GM23338 (cell line): ENCODE measurements around the gene EXOC5. TPM values are rescaled to one million over a fixed set of nuclear protein-coding genes. Genes with fewer than 3 reads are reported as not detected.

Experiments
- ATAC-seq: fragments of 200-7000 bp; cut with Tn5 transposase; 3 replicates; pipeline ENCODE4 v1.9.1; 2020
- DNase-seq: peaks from one replicate; pipeline ENCODE4 v3.0.0-alpha.2; 2015; ENCODE audit warnings: low spot score
- H2AFZ ChIP-seq: fragments of 200-600 bp; sonication (generic); 2 replicates; pipeline ENCODE4 v1.8.0; 2016; ENCODE audit warnings: antibody characterized with exemption, mild to moderate bottlenecking, moderate library complexity
- H3F3A ChIP-seq: fragments of 200-600 bp; sonication (generic); replicated peaks from 2 replicates; pipeline ENCODE4 v1.8.0; 2017; ENCODE audit warnings: antibody characterized with exemption, mixed run types, low read depth
- H3K27ac ChIP-seq: fragments of 200-600 bp; sonication (generic); 2 replicates; pipeline ENCODE4 v1.6.1; 2016; ENCODE audit warnings: low read depth
- H3K27me3 ChIP-seq: fragments of 200-600 bp; sonication (generic); 2 replicates; pipeline ENCODE4 v1.8.0; 2016; ENCODE audit warnings: mild to moderate bottlenecking, mixed run types, moderate library complexity; ENCODE audit not compliant: insufficient read depth
- H3K36me3 ChIP-seq: fragments of 200-600 bp; sonication (generic); 2 replicates; pipeline ENCODE4 v1.8.0; 2016; ENCODE audit warnings: mild to moderate bottlenecking; ENCODE audit not compliant: insufficient read depth
- H3K4me1 ChIP-seq: fragments of 200-600 bp; sonication (generic); 2 replicates; pipeline ENCODE4 v1.8.0; 2016; ENCODE audit warnings: mild to moderate bottlenecking, moderate library complexity; ENCODE audit not compliant: insufficient read depth
- H3K4me2 ChIP-seq: fragments of 200-600 bp; sonication (generic); 2 replicates; pipeline ENCODE4 v1.7.1; 2017; ENCODE audit warnings: mixed run types
- H3K4me3 ChIP-seq: fragments of 200-600 bp; sonication (generic); 2 replicates; pipeline ENCODE4 v1.6.1; 2016; ENCODE audit warnings: mixed run types
- H3K79me2 ChIP-seq: fragments of 200-600 bp; sonication (generic); replicated peaks from 2 replicates; pipeline ENCODE4 v1.8.0; 2017; ENCODE audit warnings: mild to moderate bottlenecking; ENCODE audit not compliant: insufficient read depth
- H3K9me2 ChIP-seq: fragments of 200-600 bp; sonication (generic); 2 replicates; pipeline ENCODE4 v1.8.0; 2017; ENCODE audit not compliant: insufficient read depth
- H4K20me1 ChIP-seq: fragments of 200-600 bp; sonication (generic); replicated peaks from 2 replicates; pipeline ENCODE4 v1.8.0; 2017; ENCODE audit warnings: mild to moderate bottlenecking; ENCODE audit not compliant: insufficient read depth
- H3K27ac Mint-ChIP-seq: 2 replicates; pipeline ENCODE4 v1.8.0; 2020; ENCODE audit warnings: inconsistent platforms, mild to moderate bottlenecking, moderate library complexity, mixed read lengths
- H3K27me3 Mint-ChIP-seq: 3 replicates; pipeline ENCODE4 v1.8.0; 2022; ENCODE audit warnings: low read depth, mild to moderate bottlenecking, moderate library complexity, mixed read lengths, inconsistent platforms; ENCODE audit not compliant: insufficient read depth, poor library complexity
- H3K36me3 Mint-ChIP-seq: 3 replicates; pipeline ENCODE4 v1.8.0; 2021; ENCODE audit warnings: low read depth, mild to moderate bottlenecking, inconsistent platforms, moderate library complexity, mixed read lengths
- H3K4me1 Mint-ChIP-seq: 3 replicates; pipeline ENCODE4 v1.8.0; 2020; ENCODE audit warnings: mild to moderate bottlenecking, inconsistent platforms, mixed read lengths
- H3K4me3 Mint-ChIP-seq: 3 replicates; pipeline ENCODE4 v1.8.0; 2021; ENCODE audit warnings: moderate library complexity, mild to moderate bottlenecking, inconsistent platforms, mixed read lengths
- H3K9me3 Mint-ChIP-seq: 3 replicates; pipeline ENCODE4 v1.8.0; 2020; ENCODE audit warnings: moderate library complexity, mild to moderate bottlenecking, inconsistent platforms, mixed read lengths
- CREB1 ChIP-seq: fragments of 250-450 bp; sonication (Bioruptor Pico); IDR thresholded peaks from 2 replicates; pipeline ENCODE4 v1.5.0; 2020; ENCODE audit warnings: low read depth, mild to moderate bottlenecking, moderate library complexity
- CTCF ChIP-seq, 2 experiments: fragments of 200-600 bp in 1 of 2; sonication (generic) in 1 of 2; conservative IDR thresholded peaks; 2 replicates each; pipeline versions ENCODE4 v1.5.1 to v1.6.1; 2016 to 2017; ENCODE audit warnings: antibody characterized with exemption in 2 of 2, low read depth in 2 of 2, mild to moderate bottlenecking in 2 of 2, moderate library complexity in 1 of 2
- ETS1 ChIP-seq: IDR thresholded peaks from 2 replicates; pipeline ENCODE4 v1.6.1; 2016; ENCODE audit warnings: antibody characterized with exemption
- EZH2 ChIP-seq: fragments of 200-600 bp; sonication (generic); IDR thresholded peaks from one replicate; pipeline ENCODE4 v1.8.0; 2017; ENCODE audit warnings: antibody characterized with exemption, mild to moderate bottlenecking, low read depth; ENCODE audit not compliant: unreplicated experiment
- EZH2phosphoT487 ChIP-seq: fragments of 200-600 bp; sonication (generic); IDR thresholded peaks from one replicate; pipeline ENCODE4 v1.8.1; 2018; ENCODE audit warnings: antibody characterized with exemption; ENCODE audit not compliant: unreplicated experiment
- JUNB ChIP-seq: IDR thresholded peaks from one replicate; pipeline ENCODE4 v1.6.1; 2016; ENCODE audit warnings: antibody characterized with exemption; ENCODE audit not compliant: unreplicated experiment
- NANOG ChIP-seq: IDR thresholded peaks from 2 replicates; pipeline ENCODE4 v1.6.1; 2016; ENCODE audit warnings: antibody characterized with exemption, borderline replicate concordance
- POLR2AphosphoS5 ChIP-seq: IDR thresholded peaks from 2 replicates; pipeline ENCODE4 v1.6.1; 2016; ENCODE audit warnings: antibody characterized with exemption, low read depth
- REST ChIP-seq: IDR thresholded peaks from one replicate; pipeline ENCODE4 v1.6.1; 2018; ENCODE audit warnings: antibody characterized with exemption; ENCODE audit not compliant: unreplicated experiment
- STAT1 ChIP-seq: IDR thresholded peaks from one replicate; pipeline ENCODE4 v1.6.1; 2016; ENCODE audit warnings: antibody characterized with exemption; ENCODE audit not compliant: unreplicated experiment
- ZNF331 ChIP-seq: fragments of 250-450 bp; sonication (Bioruptor Pico); IDR thresholded peaks from 2 replicates; pipeline ENCODE4 v1.5.0; 2020; ENCODE audit warnings: low read depth, mild to moderate bottlenecking, moderate library complexity
- polyA plus RNA-seq: library from polyadenylated mRNA; unstranded; fragments of >200 nt; fragmentation: Nextera tagmentation; extraction: Ambion mirVana; gene quantifications from 2 replicates; pipeline ENCODE4 v1.2.1, GENCODE V29; 2016
- total RNA-seq: library from RNA; depleted of rRNA; stranded (reverse); fragments of >200 nt; shearing (Covaris generic); gene quantifications from 2 replicates; pipeline ENCODE4 v1.2.3, GENCODE V29; 2014

The EXOC5 gene
- total and polyA plus RNA-seq, 2 experiments from 2014 or later, result 26.4 to 55.9 TPM

GRCh38 chr14:57160333-57160732, 108.4 kb downstream of the EXOC5 start:
- TF ChIP-seq CREB1 (CRISPR knock-in tag) (no peak), EZH2 (no peak), NANOG (no peak)
- H3K9me2 ChIP-seq, result peaks cover 15% of the 10 kb centered on the region
- no peaks in the 10 kb centered on the region for H3K9me3 Mint-ChIP-seq
- no peaks in the 10 kb centered on the region for H3K79me2 ChIP-seq
- peaks cover 23% of the 10 kb centered on the region for H3K4me1 ChIP-seq
- peaks cover 25% of the 10 kb centered on the region for H3K4me1 Mint-ChIP-seq
- H3K27me3 ChIP-seq, result no peaks in the 10 kb centered on the region
- no peaks in the 10 kb centered on the region for H3K36me3 Mint-ChIP-seq
- H3K27ac Mint-ChIP-seq, result no peak overlapping the region; the same call in 1 of the 2 replicates
- peaks cover 2% of the 10 kb centered on the region for H3K27me3 Mint-ChIP-seq
- no peaks in the 10 kb centered on the region for H3F3A ChIP-seq
- H2AFZ ChIP-seq, result peak overlapping the region; percentile 11; the same call in 1 of the 2 replicates
- no peak for ATAC-seq
- no peak overlapping the region for H3K4me3 Mint-ChIP-seq
- H3K36me3 ChIP-seq, result no peaks in the 10 kb centered on the region
- no peaks in the 10 kb centered on the region for H4K20me1 ChIP-seq
- DNase-seq, result no peak
- H3K4me2 ChIP-seq, result no peak overlapping the region
- H3K4me3 ChIP-seq, result no peak overlapping the region
- no peak overlapping the region for H3K27ac ChIP-seq

GRCh38 chr14:57153286-57153685, 115.4 kb downstream of the EXOC5 start:
- Histone ChIP-seq H3K36me3 (no peaks in the 10 kb centered on the region), H3K79me2 (no peaks in the 10 kb centered on the region), H3K27me3 (no peaks in the 10 kb centered on the region), H3K4me2 (no peak overlapping the region), H3K4me1 (no peaks in the 10 kb centered on the region), H3F3A (no peaks in the 10 kb centered on the region), H3K9me2 (peaks cover 17% of the 10 kb centered on the region), H3K4me3 (no peak overlapping the region), H2AFZ (no peak overlapping the region), H3K27ac (no peak overlapping the region), H4K20me1 (no peaks in the 10 kb centered on the region)
- peaks cover 2% of the 10 kb centered on the region for H3K27me3 Mint-ChIP-seq
- ATAC-seq (no peak), DNase-seq (no peak)
- H3K9me3 Mint-ChIP-seq, result no peaks in the 10 kb centered on the region
- H3K4me3 Mint-ChIP-seq, result no peak overlapping the region
- H3K4me1 Mint-ChIP-seq, result no peaks in the 10 kb centered on the region
- no peak overlapping the region for H3K27ac Mint-ChIP-seq
- no peaks in the 10 kb centered on the region for H3K36me3 Mint-ChIP-seq
- TF ChIP-seq ZNF331 (CRISPR knock-in tag) (no peak), JUNB (no peak), EZH2phosphoT487 (no peak), REST (no peak), CREB1 (CRISPR knock-in tag) (no peak), POLR2AphosphoS5 (no peak), ETS1 (no peak), NANOG (no peak), STAT1 (no peak), CTCF (conservative IDR thresholded peaks at IDR 0.05; ENCODE audit: low read depth in 2 of 2) (no peak)
